AG04450 (cell line): Measurements from ENCODE around the gene CDC27. TPM values are rescaled to one million over a fixed set of nuclear protein-coding genes. Genes with fewer than 3 reads are reported as not detected.

ENCODE experiments used
- CTCF ChIA-PET: fragments of 300-600, 350-600 bp; formaldehyde crosslinking; extraction: SDS; loops from one replicate; lab custom pipeline; 2022; ENCODE audit warnings: antibody characterized with exemption, inconsistent platforms; lab: Charles Lee
- POLR2A ChIA-PET: fragments of 350-600 bp; formaldehyde crosslinking; extraction: SDS; loops from one replicate; lab custom pipeline; 2021; ENCODE audit warnings: antibody characterized with exemption, inconsistent platforms; lab: Yijun Ruan, JAX
- DNase-seq: peaks from one replicate; pipeline ENCODE4 v3.0.0-alpha.2; 2011; ENCODE audit warnings: low read depth, low spot score
- H3K27ac ChIP-seq: one replicate; pipeline ENCODE4 v1.5.1; 2012; ENCODE audit warnings: low read depth, low read length, control low read depth
- H3K27me3 ChIP-seq: one replicate; pipeline ENCODE4 v1.6.0; 2012; ENCODE audit warnings: low read length; ENCODE audit not compliant: control insufficient read depth, insufficient read depth
- H3K4me3 ChIP-seq: 2 replicates; pipeline ENCODE4 v1.5.1; 2011; ENCODE audit warnings: mild to moderate bottlenecking, low read depth, low read length, control low read depth
- H3K9me3 ChIP-seq: 2 replicates; pipeline ENCODE4 v1.5.1; 2012; ENCODE audit warnings: low read length; ENCODE audit not compliant: control insufficient read depth, insufficient read depth
- CTCF ChIP-seq: IDR thresholded peaks from 2 replicates; pipeline ENCODE4 v1.5.1; 2011; ENCODE audit warnings: low read depth, low read length, control low read depth, inconsistent platforms
- polyA plus RNA-seq: library from polyadenylated mRNA; depleted of rRNA; stranded (reverse); fragments of >200 nt; gene quantifications from 2 replicates; pipeline ENCODE4 v1.2.3, GENCODE V29; 2011

Gene CDC27
- polyA plus RNA-seq, 1 experiment: 120 TPM

- ChIA-PET CTCF (interaction anchor here (0.6 to 2.5 kb wide), 15 partner anchors 9 to 386 kb away, joined by 3 to 52 read pairs (median 4); no protein-coding TSS in a partner anchor), POLR2A (interaction anchor here (1.0 to 1.4 kb wide), 3 partner anchors 49 to 86 kb away, joined by 3 to 5 read pairs (median 3); no protein-coding TSS in a partner anchor)
- peak; percentile 100 for TF ChIP-seq CTCF
- Histone ChIP-seq H3K4me3 (peak overlapping the region; percentile 46), H3K27me3 (no peaks in the 10 kb centered on the region), H3K27ac (peak overlapping the region; percentile 75), H3K9me3 (no peaks in the 10 kb centered on the region)
- peak; percentile 93 for DNase-seq
Measured at GRCh38 chr17:47229535-47230443, 40.7 kb upstream of the CDC27 start.

GRCh38 chr17:47227862-47228261 is 38.8 kb upstream of the CDC27 start:
- ChIA-PET POLR2A (no interaction called here), CTCF (no interaction called here)
- H3K4me3 ChIP-seq: no peak overlapping the region
- no peak for TF ChIP-seq CTCF
- DNase-seq: no peak
- H3K27ac ChIP-seq: no peak overlapping the region
- no peaks in the 10 kb centered on the region for H3K9me3 ChIP-seq
- H3K27me3 ChIP-seq: no peaks in the 10 kb centered on the region

GRCh38 chr17:47225911-47226688 is 37.0 kb upstream of the CDC27 start:
- POLR2A ChIA-PET: no interaction called here
- no peaks in the 10 kb centered on the region for H3K27me3 ChIP-seq
- no peak for TF ChIP-seq CTCF
- CTCF ChIA-PET: interaction anchor here (0.7 to 1.1 kb wide), 2 partner anchors 62 to 89 kb away, joined by 6 read pairs; no protein-coding TSS in a partner anchor
- no peaks in the 10 kb centered on the region for H3K9me3 ChIP-seq
- no peak for DNase-seq
- H3K4me3 ChIP-seq: no peak overlapping the region
- H3K27ac ChIP-seq: peak overlapping the region; percentile 79

- H3K27me3 ChIP-seq: no peaks in the 10 kb centered on the region
- H3K27ac ChIP-seq: peak overlapping the region; percentile 79
- no peak for TF ChIP-seq CTCF
- H3K9me3 ChIP-seq: no peaks in the 10 kb centered on the region
- ChIA-PET CTCF (interaction anchor here (0.7 to 1.1 kb wide), 3 partner anchors 62 to 390 kb away, joined by 4 to 6 read pairs (median 6); no protein-coding TSS in a partner anchor), POLR2A (no interaction called here)
- DNase-seq: peak; percentile 68
- no peak overlapping the region for H3K4me3 ChIP-seq
Measured at GRCh38 chr17:47225436-47225858, 36.4 kb upstream of the CDC27 start.
